Spleen (tissue), 11 donors: Measurements from ENCODE around the gene HK2. TPM values are rescaled to one million over a fixed set of nuclear protein-coding genes. Genes with fewer than 3 reads are reported as not detected.
A peak's percentile ranks its signal among the peaks of the same experiment; 100 is the strongest.

Experiments
- DNase-seq: peaks from one replicate; pipeline ENCODE4 v3.0.0-alpha.2; 2020
- H3K27ac ChIP-seq, 8 donors: fragments of 200-600 bp; sonication (generic) in 7 of 8; 1 replicate in 4 of 8; 2 replicates in 4 of 8; pipeline versions ENCODE4 v1.5.0 to v1.8.0; 2016 to 2021; ENCODE audit warnings: inconsistent platforms in 4 of 8, mild to moderate bottlenecking in 4 of 8, moderate library complexity in 1 of 8
- H3K27me3 ChIP-seq, 7 donors: fragments of 200-600 bp; sonication (generic) in 6 of 7; replicated peaks in 1 of 7; 1 replicate in 4 of 7; 2 replicates in 3 of 7; pipeline versions ENCODE4 v1.5.0 to v1.8.0; 2016 to 2021; ENCODE audit warnings: inconsistent platforms in 3 of 7, mild to moderate bottlenecking in 1 of 7
- H3K36me3 ChIP-seq, 6 donors: fragments of 200-600 bp; sonication (generic) in 5 of 6; 1 replicate in 4 of 6; 2 replicates in 2 of 6; pipeline versions ENCODE4 v1.5.0 to v1.8.0; 2016 to 2021; ENCODE audit warnings: inconsistent platforms in 2 of 6
- H3K4me1 ChIP-seq, 6 donors: fragments of 200-600 bp; sonication (generic) in 5 of 6; 1 replicate in 3 of 6; 2 replicates in 3 of 6; pipeline versions ENCODE4 v1.5.0 to v1.8.0; 2016 to 2021; ENCODE audit warnings: inconsistent platforms in 3 of 6
- H3K4me3 ChIP-seq, 8 donors: fragments of 200-600 bp; sonication (generic) in 7 of 8; 1 replicate in 4 of 8; 2 replicates in 4 of 8; pipeline versions ENCODE4 v1.5.0 to v1.8.0; 2016 to 2021; ENCODE audit warnings: inconsistent platforms in 4 of 8, mild to moderate bottlenecking in 4 of 8, moderate library complexity in 2 of 8
- H3K9me3 ChIP-seq, 8 donors: fragments of 200-600 bp; sonication (generic) in 7 of 8; 1 replicate in 4 of 8; 2 replicates in 4 of 8; pipeline versions ENCODE4 v1.5.0 to v1.8.0; 2016 to 2021; ENCODE audit warnings: inconsistent platforms in 4 of 8
- CTCF ChIP-seq, 11 experiments: fragments of 200-600 bp in 7 of 11; fragments of 450-650 bp in 4 of 11; sonication (generic) in 4 of 11; IDR thresholded peaks in 8 of 11; conservative IDR thresholded peaks in 3 of 11; 1 replicate in 7 of 11; 2 replicates in 4 of 11; pipeline versions ENCODE4 v1.4.0 to v1.8.0; 2016 to 2021; ENCODE audit warnings: antibody characterized with exemption in 11 of 11, inconsistent platforms in 4 of 11, mild to moderate bottlenecking in 1 of 11
- POLR2A ChIP-seq, 3 donors: fragments of 450-650 bp; IDR thresholded peaks; one replicate each; pipeline ENCODE4 v1.5.1; 2017; ENCODE audit warnings: antibody characterized with exemption in 3 of 3, mild to moderate bottlenecking in 1 of 3
- POLR2AphosphoS5 ChIP-seq, 3 donors: sonication (generic); formaldehyde crosslinking; IDR thresholded peaks; one replicate each; pipeline ENCODE4 v1.5.1; 2017; ENCODE audit warnings: antibody characterized with exemption in 3 of 3
- WGBS, 5 donors: extraction: QIAGEN DNeasy Blood & Tissue Kit in 3 of 5; methylation state at CpG; one replicate each; pipeline versions ENCODE4 v1.1.5 to v1.1.7; 2013 to 2018; 5-methylcytosine and 5-hydroxymethylcytosine counted together
- intact Hi-C: fragments of 100-400 bp; cut with DNase I; formaldehyde crosslinking; loops from one replicate; pipeline ENCODE4 v1.15.0; 2023; ENCODE audit warnings: low total_unique reads
- polyA plus RNA-seq, 3 donors: library from polyadenylated mRNA; stranded (reverse); fragments of 200-250 nt; gene quantifications; one replicate each; pipeline ENCODE4 v1.2.1, GENCODE V29; 2013
- total RNA-seq, 7 donors: library from RNA; depleted of rRNA in 3 of 7; stranded (reverse); fragments of >200 nt in 3 of 7; fragmentation: NEBNext Ultra II Directional in 4 of 7; extraction: Animal tissue kit (Norgen Biotek cat#: 25700) in 4 of 7; gene quantifications; one replicate each; pipeline versions ENCODE4 v1.1.0 to v1.2.1, GENCODE V29; 2016 to 2021
- donor health status: healthy with polysubstance abuse.
- donor health status: DM: no; HTN: no; CAD: no; lungs with moderate emphysema.
- donor health status: DM: no; HTN: no; CAD: no.
- donor health status: Bipolar disorder and iron deficiency.
- donor health status: healthy.
- donor health status: DM: no; HTN: no; CAD: no.
- donor health status: DM: yes; HTN: yes; CAD: no.

Gene HK2
- total and polyA plus RNA-seq, 10 donors = 4.8 to 67.8 (median 16.1) TPM

- Histone ChIP-seq H3K36me3 (peaks cover 0 to 34% (median 7%) of the 10 kb centered on the region in 6 donors), H3K27me3 (no peaks in the 10 kb centered on the region), H3K4me3 (no peak overlapping the region), H3K9me3 (no peaks in the 10 kb centered on the region), H3K27ac (no peak overlapping the region), H3K4me1 (peaks cover 0 to 35% (median 11%) of the 10 kb centered on the region in 6 donors)
- intact Hi-C loops = no loop called here
- no peak for TF ChIP-seq CTCF (IDR thresholded peaks at IDR 0.05 in 8 of 11, conservative IDR thresholded peaks at IDR 0.05 in 3 of 11)
- no peak for TF ChIP-seq POLR2A (IDR thresholded peaks at IDR 0.05)
- no peak for TF ChIP-seq POLR2AphosphoS5 (IDR thresholded peaks at IDR 0.05)
- WGBS, 5 donors = 59 to 86% (median 76%) methylated on average over 10 of the region's 10 CpGs
- DNase-seq = no peak
Observed at GRCh38 chr2:74856004-74856578, 22.2 kb downstream of the HK2 start.

GRCh38 chr2:74856599-74856998 is 22.7 kb downstream of the HK2 start:
- TF ChIP-seq CTCF (IDR thresholded peaks at IDR 0.05 in 8 of 11, conservative IDR thresholded peaks at IDR 0.05 in 3 of 11) (no peak), POLR2AphosphoS5 (IDR thresholded peaks at IDR 0.05) (no peak), POLR2A (IDR thresholded peaks at IDR 0.05) (no peak)
- Histone ChIP-seq H3K36me3 (peaks cover 0 to 34% (median 7%) of the 10 kb centered on the region in 6 donors), H3K4me1 (peaks cover 0 to 30% (median 6%) of the 10 kb centered on the region in 6 donors), H3K4me3 (no peak overlapping the region), H3K27me3 (no peaks in the 10 kb centered on the region), H3K9me3 (no peaks in the 10 kb centered on the region), H3K27ac (no peak overlapping the region)
- no peak for DNase-seq
- intact Hi-C loops = no loop called here
- WGBS, 5 donors = 93 to 97% (median 96%) methylated on average over 5 of the region's 5 CpGs

GRCh38 chr2:74857215-74857614 is 23.3 kb downstream of the HK2 start:
- no peak overlapping the region for H3K27ac ChIP-seq
- H3K4me3 ChIP-seq = no peak overlapping the region
- intact Hi-C loops = no loop called here
- 95 to 99% (median 97%) methylated on average over 4 of the region's 4 CpGs for WGBS, 5 donors
- H3K36me3 ChIP-seq = peaks cover 0 to 34% (median 7%) of the 10 kb centered on the region in 6 donors
- no peak for DNase-seq
- H3K4me1 ChIP-seq = peaks cover 0 to 28% (median 2%) of the 10 kb centered on the region in 6 donors
- H3K27me3 ChIP-seq = no peaks in the 10 kb centered on the region
- H3K9me3 ChIP-seq = no peaks in the 10 kb centered on the region
- TF ChIP-seq CTCF (IDR thresholded peaks at IDR 0.05 in 8 of 11, conservative IDR thresholded peaks at IDR 0.05 in 3 of 11) (no peak), POLR2AphosphoS5 (IDR thresholded peaks at IDR 0.05) (no peak), POLR2A (IDR thresholded peaks at IDR 0.05) (no peak)

- TF ChIP-seq POLR2AphosphoS5 (IDR thresholded peaks at IDR 0.05) (no peak), CTCF (IDR thresholded peaks at IDR 0.05 in 8 of 11, conservative IDR thresholded peaks at IDR 0.05 in 3 of 11) (no peak), POLR2A (IDR thresholded peaks at IDR 0.05) (no peak)
- H3K4me1 ChIP-seq = peaks cover 0 to 28% (median 1%) of the 10 kb centered on the region in 6 donors
- peaks cover 0 to 34% (median 7%) of the 10 kb centered on the region in 6 donors for H3K36me3 ChIP-seq
- no peaks in the 10 kb centered on the region for H3K27me3 ChIP-seq
- peak; percentile 39 for DNase-seq
- no peak overlapping the region for H3K27ac ChIP-seq
- no peak overlapping the region for H3K4me3 ChIP-seq
- intact Hi-C loops = no loop called here
- WGBS, 5 donors = 88 to 91% (median 90%) methylated on average over 8 of the region's 8 CpGs
- no peaks in the 10 kb centered on the region for H3K9me3 ChIP-seq
Observed at GRCh38 chr2:74857725-74858124, 23.8 kb downstream of the HK2 start.
